GM23248 (cell line): ENCODE results near the gene EFR3B. TPM values are rescaled to one million over a fixed set of nuclear protein-coding genes. Genes with fewer than 3 reads are reported as not detected.
"Not testable (repeated sequence)": the region's sequence is repeated elsewhere in the genome, so short reads cannot be mapped to it uniquely, and the experiment has no call there.

Source experiments
- DNase-seq: peaks from one replicate; pipeline ENCODE4 v3.0.0-alpha.2; 2015
- H2AFZ ChIP-seq: fragments of 200-600 bp; sonication (generic); 2 replicates; pipeline ENCODE4 v1.6.1; 2016; ENCODE audit warnings: antibody characterized with exemption
- H3F3A ChIP-seq: fragments of 200-600 bp; sonication (generic); 2 replicates; pipeline ENCODE4 v1.6.1; 2016; ENCODE audit warnings: mild to moderate bottlenecking, antibody characterized with exemption, mixed run types; ENCODE audit not compliant: insufficient read depth
- H3K27ac ChIP-seq: fragments of 200-600 bp; sonication (generic); 2 replicates; pipeline ENCODE4 v1.5.1; 2016; ENCODE audit warnings: mild to moderate bottlenecking
- H3K27me3 ChIP-seq: fragments of 200-600 bp; sonication (generic); replicated peaks from 2 replicates; pipeline ENCODE4 v1.6.1; 2016; ENCODE audit warnings: mild to moderate bottlenecking; ENCODE audit not compliant: insufficient read depth
- H3K36me3 ChIP-seq: fragments of 200-600 bp; sonication (generic); 2 replicates; pipeline ENCODE4 v1.6.1; 2016; ENCODE audit warnings: low read depth, mild to moderate bottlenecking
- H3K4me1 ChIP-seq: fragments of 200-600 bp; sonication (generic); 2 replicates; pipeline ENCODE4 v1.6.1; 2016; ENCODE audit warnings: mild to moderate bottlenecking; ENCODE audit not compliant: insufficient read depth
- H3K4me2 ChIP-seq: fragments of 200-600 bp; sonication (generic); one replicate; pipeline ENCODE4 v1.6.1; 2016; ENCODE audit warnings: mild to moderate bottlenecking; ENCODE audit not compliant: unreplicated experiment
- H3K4me3 ChIP-seq: fragments of 200-600 bp; sonication (generic); 2 replicates; pipeline ENCODE4 v1.5.1; 2016; ENCODE audit warnings: mild to moderate bottlenecking
- H3K79me2 ChIP-seq: fragments of 200-600 bp; sonication (generic); 2 replicates; pipeline ENCODE4 v1.6.1; 2016; ENCODE audit warnings: mild to moderate bottlenecking; ENCODE audit not compliant: insufficient read depth
- H3K9ac ChIP-seq: fragments of 200-600 bp; sonication (generic); 2 replicates; pipeline ENCODE4 v1.6.1; 2016; ENCODE audit warnings: mild to moderate bottlenecking
- H3K9me2 ChIP-seq: fragments of 200-600 bp; sonication (generic); 2 replicates; pipeline ENCODE4 v1.6.1; 2016; ENCODE audit warnings: mixed run types, mild to moderate bottlenecking, moderate library complexity; ENCODE audit not compliant: insufficient read depth
- H3K9me3 ChIP-seq: fragments of 200-600 bp; sonication (generic); one replicate; pipeline ENCODE4 v1.6.1; 2017; ENCODE audit warnings: low read depth
- H4K20me1 ChIP-seq: fragments of 200-600 bp; sonication (generic); 2 replicates; pipeline ENCODE4 v1.6.0; 2016; ENCODE audit not compliant: insufficient read depth
- EZH2 ChIP-seq: fragments of 200-600 bp; sonication (generic); IDR thresholded peaks from 2 replicates; pipeline ENCODE4 v1.6.1; 2018; ENCODE audit warnings: antibody characterized with exemption, mild to moderate bottlenecking; ENCODE audit not compliant: insufficient read depth, poor library complexity, severe bottlenecking
- EZH2phosphoT487 ChIP-seq: fragments of 200-600 bp; sonication (generic); IDR thresholded peaks from 2 replicates; pipeline ENCODE4 v1.6.1; 2018; ENCODE audit warnings: antibody characterized with exemption, moderate library complexity, mild to moderate bottlenecking, low read depth; ENCODE audit not compliant: insufficient read depth
- WGBS, 2 experiments: methylation state at CpG; one replicate each; pipeline ENCODE4 v1.1.6; 2015 to 2017; ENCODE audit warnings: low lambda C conversion rate in 2 of 2, low coverage in 1 of 2; ENCODE audit errors: missing lambda C conversion rate in 2 of 2; 5-methylcytosine and 5-hydroxymethylcytosine counted together
- in situ Hi-C: fragments of 300-500 bp; cut with MboI; formaldehyde crosslinking; loops from 2 replicates; pipeline ENCODE4 v1.15.0; 2020
- polyA plus RNA-seq: library from polyadenylated mRNA; unstranded; fragments of >200 nt; fragmentation: Nextera tagmentation; extraction: Ambion mirVana; gene quantifications from 2 replicates; pipeline ENCODE4 v1.2.1, GENCODE V29; 2016
- total RNA-seq: library from RNA; depleted of rRNA; stranded (reverse); fragments of >200 nt; shearing (Covaris generic); gene quantifications from 2 replicates; pipeline ENCODE4 v1.2.3, GENCODE V29; 2014; rRNA removed

Gene EFR3B, protein sequence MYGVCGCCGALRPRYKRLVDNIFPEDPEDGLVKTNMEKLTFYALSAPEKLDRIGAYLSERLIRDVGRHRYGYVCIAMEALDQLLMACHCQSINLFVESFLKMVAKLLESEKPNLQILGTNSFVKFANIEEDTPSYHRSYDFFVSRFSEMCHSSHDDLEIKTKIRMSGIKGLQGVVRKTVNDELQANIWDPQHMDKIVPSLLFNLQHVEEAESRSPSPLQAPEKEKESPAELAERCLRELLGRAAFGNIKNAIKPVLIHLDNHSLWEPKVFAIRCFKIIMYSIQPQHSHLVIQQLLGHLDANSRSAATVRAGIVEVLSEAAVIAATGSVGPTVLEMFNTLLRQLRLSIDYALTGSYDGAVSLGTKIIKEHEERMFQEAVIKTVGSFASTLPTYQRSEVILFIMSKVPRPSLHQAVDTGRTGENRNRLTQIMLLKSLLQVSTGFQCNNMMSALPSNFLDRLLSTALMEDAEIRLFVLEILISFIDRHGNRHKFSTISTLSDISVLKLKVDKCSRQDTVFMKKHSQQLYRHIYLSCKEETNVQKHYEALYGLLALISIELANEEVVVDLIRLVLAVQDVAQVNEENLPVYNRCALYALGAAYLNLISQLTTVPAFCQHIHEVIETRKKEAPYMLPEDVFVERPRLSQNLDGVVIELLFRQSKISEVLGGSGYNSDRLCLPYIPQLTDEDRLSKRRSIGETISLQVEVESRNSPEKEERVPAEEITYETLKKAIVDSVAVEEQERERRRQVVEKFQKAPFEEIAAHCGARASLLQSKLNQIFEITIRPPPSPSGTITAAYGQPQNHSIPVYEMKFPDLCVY
- total RNA-seq (0.76 and 0.97 TPM in 2 replicates), polyA plus RNA-seq (0.51 and 0.75 TPM in 2 replicates)

GRCh38 chr2:25041928-25042320, at the start of gene EFR3B:
EFR3B (plus strand) TSS chr2:25042076; CDS start chr2:25042313, 237 bp downstream.
- Histone ChIP-seq H3K27ac (peak within 1 kb of the TSS; percentile 57), H3K9ac (peak within 1 kb of the TSS; percentile 82)
- in situ Hi-C loops: no loop called here

DNA sequence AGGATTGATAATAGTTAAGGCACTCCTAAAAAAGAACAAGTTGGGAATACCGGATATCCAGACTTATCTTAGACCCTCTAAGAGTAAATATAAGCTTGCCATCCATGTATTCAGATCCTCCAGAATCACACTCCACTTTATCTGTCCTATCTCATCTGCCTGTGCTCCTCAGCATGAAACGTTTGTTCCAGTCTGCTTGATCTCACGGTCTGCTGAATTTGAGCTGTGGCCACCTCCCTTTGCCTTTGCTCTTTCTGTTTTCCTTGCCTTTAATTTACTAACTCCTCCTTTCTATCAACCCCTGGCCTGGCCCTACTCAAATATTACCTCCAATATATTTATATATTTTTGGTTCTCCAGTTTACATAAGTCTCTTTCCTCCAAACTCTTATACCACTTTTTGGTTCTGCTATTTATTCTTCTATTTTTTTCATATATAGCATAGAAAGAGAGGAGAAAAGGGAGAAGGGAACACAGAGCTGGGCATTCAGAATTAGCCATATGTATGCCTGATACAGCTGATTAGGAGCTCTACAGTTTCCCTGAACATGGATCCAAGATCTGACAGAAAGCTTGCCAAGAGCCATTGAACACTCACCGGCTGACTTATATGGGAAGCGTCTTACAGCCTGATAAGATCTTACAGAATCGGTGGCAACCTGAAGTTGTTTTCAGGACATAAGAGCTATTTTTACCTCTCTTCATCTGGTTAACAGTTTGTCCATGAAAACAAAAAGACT, 48.3 kb upstream of the EFR3B start:
- in situ Hi-C loops: no loop called here
- Histone ChIP-seq H3K4me2 (no peak overlapping the region), H3K9me2 (no peaks in the 10 kb centered on the region), H3F3A (peaks cover 10% of the 10 kb centered on the region), H3K9me3 (no peaks in the 10 kb centered on the region), H3K79me2 (no peaks in the 10 kb centered on the region), H3K36me3 (no peaks in the 10 kb centered on the region), H2AFZ (no peak overlapping the region), H4K20me1 (no peaks in the 10 kb centered on the region), H3K4me3 (no peak overlapping the region), H3K9ac (no peak overlapping the region), H3K4me1 (peaks cover 21% of the 10 kb centered on the region), H3K27me3 (no peaks in the 10 kb centered on the region), H3K27ac (no peak overlapping the region)
- TF ChIP-seq EZH2: no peak
- TF ChIP-seq EZH2phosphoT487: no peak
- WGBS, 2 experiments: 50 to 60% methylated on average over 6 of the region's 6 CpGs
- DNase-seq: peak; percentile 50

More at GRCh38 chr2:25041928-25042320, at the start of gene EFR3B:
- 0% methylated on average over 14 to 35 of the region's 54 CpGs for WGBS, 2 experiments
- Histone ChIP-seq H3K4me1 (peaks cover 18% of the 10 kb centered on the region), H3K4me2 (peak within 1 kb of the TSS; percentile 97), H3K36me3 (no peaks in the 10 kb centered on the region), H3K9me2 (no peaks in the 10 kb centered on the region), H2AFZ (peak within 1 kb of the TSS; percentile 93), H3F3A (peaks cover 14% of the 10 kb centered on the region), H3K27me3 (no peaks in the 10 kb centered on the region), H3K9me3 (no peaks in the 10 kb centered on the region), H4K20me1 (no peaks in the 10 kb centered on the region), H3K4me3 (peak within 1 kb of the TSS; percentile 80), H3K79me2 (no peaks in the 10 kb centered on the region)
- TF ChIP-seq EZH2phosphoT487: no peak
- no peak for TF ChIP-seq EZH2
- DNase-seq: peak; percentile 100

GRCh38 chr2:24994146-24994724, 47.6 kb upstream of the EFR3B start:
- no peaks in the 10 kb centered on the region for H3K79me2 ChIP-seq
- H3K4me3 ChIP-seq: no peak overlapping the region
- no peak for DNase-seq
- no peaks in the 10 kb centered on the region for H3K9me2 ChIP-seq
- TF ChIP-seq EZH2: no peak
- TF ChIP-seq EZH2phosphoT487: no peak
- H3F3A ChIP-seq: peaks cover 10% of the 10 kb centered on the region
- H3K9me3 ChIP-seq: no peaks in the 10 kb centered on the region
- no peak overlapping the region for H3K4me2 ChIP-seq
- in situ Hi-C loops: no loop called here
- H3K27ac ChIP-seq: no peak overlapping the region
- no peaks in the 10 kb centered on the region for H3K36me3 ChIP-seq
- peaks cover 21% of the 10 kb centered on the region for H3K4me1 ChIP-seq
- no peaks in the 10 kb centered on the region for H3K27me3 ChIP-seq
- no peak overlapping the region for H2AFZ ChIP-seq
- 75 to 93% methylated on average over 1 of the region's 1 CpG for WGBS, 2 experiments
- no peaks in the 10 kb centered on the region for H4K20me1 ChIP-seq
- no peak overlapping the region for H3K9ac ChIP-seq

DNA sequence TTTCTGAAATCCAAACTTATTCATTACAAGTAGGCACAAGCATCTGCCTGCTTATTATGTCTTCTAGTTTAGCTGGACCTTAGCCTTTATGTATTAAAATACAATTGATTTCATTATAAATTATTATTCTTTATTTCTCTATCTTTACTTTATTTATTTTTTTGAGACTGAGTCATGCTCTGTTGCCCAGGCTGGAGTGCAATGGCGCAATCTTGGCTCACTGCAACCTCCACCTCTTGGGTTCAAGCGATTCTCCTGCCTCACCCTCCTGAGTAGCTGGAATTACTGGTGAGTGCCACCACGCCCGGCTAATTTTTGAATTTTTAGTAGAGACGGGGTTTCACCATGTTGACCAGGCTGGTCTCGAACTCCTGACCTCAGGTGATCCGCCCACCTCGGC, 42.8 kb upstream of the EFR3B start:
- H3K9me2 ChIP-seq, H3K9me3 ChIP-seq, H3K4me2 ChIP-seq, in situ Hi-C loops, H2AFZ ChIP-seq, H3K27me3 ChIP-seq, H3K9ac ChIP-seq, H3K79me2 ChIP-seq, H3K36me3 ChIP-seq, DNase-seq, H3K27ac ChIP-seq, H3K4me3 ChIP-seq, H4K20me1 ChIP-seq: not testable (repeated sequence)
- WGBS, 2 experiments: 88 to 90% methylated on average over 8 of the region's 8 CpGs
- Histone ChIP-seq H3F3A (peaks cover 19% of the 10 kb centered on the region), H3K4me1 (peaks cover 28% of the 10 kb centered on the region)
